SK-N-SH treated with all-trans-retinoic acid at 6 μM for 48 hours (cell line): ENCODE data around the gene ATP1A3.

Experiments used
- CSDC2 ChIP-seq: fragments of 250-450 bp; sonication (Bioruptor Pico); IDR thresholded peaks from 2 replicates; pipeline ENCODE4 v1.5.0; 2020; ENCODE audit warnings: mild to moderate bottlenecking, moderate library complexity
- RARB ChIP-seq: fragments of 250-450 bp; sonication (Bioruptor Pico); IDR thresholded peaks from 2 replicates; pipeline ENCODE4 v1.8.0; 2021; ENCODE audit warnings: mild to moderate bottlenecking, moderate library complexity
- SNAI2 ChIP-seq: fragments of 250-450 bp; sonication (Bioruptor Pico); IDR thresholded peaks from 2 replicates; pipeline ENCODE4 v1.5.0; 2020; ENCODE audit warnings: mild to moderate bottlenecking, moderate library complexity
- TCF4 ChIP-seq: fragments of 250-450 bp; sonication (Bioruptor Pico); IDR thresholded peaks from 2 replicates; pipeline ENCODE4 v1.8.0; 2021; ENCODE audit warnings: mild to moderate bottlenecking, moderate library complexity, borderline replicate concordance
- ZFP3 ChIP-seq: fragments of 250-450 bp; sonication (Bioruptor Pico); IDR thresholded peaks from 2 replicates; pipeline ENCODE4 v1.5.0; 2020; ENCODE audit warnings: mild to moderate bottlenecking, moderate library complexity
- TF ChIP-seq, protein P1 (sequence below): fragments of 250-450 bp; sonication (Bioruptor Pico); IDR thresholded peaks from 2 replicates; pipeline ENCODE4 v1.8.0; 2020; ENCODE audit warnings: mild to moderate bottlenecking, moderate library complexity, borderline replicate concordance

DNA sequence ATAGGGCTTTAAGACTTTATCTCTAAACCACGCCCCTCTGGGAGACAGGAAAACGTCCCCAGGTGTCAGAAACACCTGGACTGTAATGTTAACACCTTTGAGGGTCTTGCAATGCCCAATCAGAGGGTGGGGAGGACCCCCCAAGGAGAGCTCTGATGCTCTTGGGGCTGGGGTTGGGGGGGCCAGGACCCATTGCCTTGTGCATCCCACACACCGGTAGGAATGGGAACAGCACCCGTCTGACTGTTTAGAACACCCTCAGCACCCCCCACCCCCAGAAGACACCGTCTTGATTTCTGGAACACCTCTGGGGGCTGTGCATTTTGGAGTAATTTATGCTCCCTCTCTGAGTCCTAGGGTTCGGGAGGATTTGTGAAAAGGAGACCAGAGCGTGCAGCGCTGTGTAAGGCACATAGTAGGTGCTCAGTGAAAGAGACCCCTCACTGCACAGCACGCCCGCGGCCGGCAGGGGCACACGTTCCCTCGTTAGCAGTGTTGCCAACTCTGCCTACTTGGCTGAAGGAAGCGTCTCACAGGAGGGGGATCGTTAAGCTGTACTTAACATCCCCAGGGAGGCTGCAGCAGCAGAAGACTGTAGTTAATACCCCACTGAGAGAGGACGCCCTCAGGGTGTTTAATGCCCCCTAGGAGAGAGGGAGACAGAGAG, 63.0 kb downstream of the ATP1A3 start:
- TF ChIP-seq CSDC2 (CRISPR knock-in tag) (no peak), SNAI2 (no peak), RARB (CRISPR knock-in tag) (no peak), TCF4 (CRISPR knock-in tag) (no peak), ZFP3 (CRISPR knock-in tag) (no peak)
- TF ChIP-seq, protein P1, sequence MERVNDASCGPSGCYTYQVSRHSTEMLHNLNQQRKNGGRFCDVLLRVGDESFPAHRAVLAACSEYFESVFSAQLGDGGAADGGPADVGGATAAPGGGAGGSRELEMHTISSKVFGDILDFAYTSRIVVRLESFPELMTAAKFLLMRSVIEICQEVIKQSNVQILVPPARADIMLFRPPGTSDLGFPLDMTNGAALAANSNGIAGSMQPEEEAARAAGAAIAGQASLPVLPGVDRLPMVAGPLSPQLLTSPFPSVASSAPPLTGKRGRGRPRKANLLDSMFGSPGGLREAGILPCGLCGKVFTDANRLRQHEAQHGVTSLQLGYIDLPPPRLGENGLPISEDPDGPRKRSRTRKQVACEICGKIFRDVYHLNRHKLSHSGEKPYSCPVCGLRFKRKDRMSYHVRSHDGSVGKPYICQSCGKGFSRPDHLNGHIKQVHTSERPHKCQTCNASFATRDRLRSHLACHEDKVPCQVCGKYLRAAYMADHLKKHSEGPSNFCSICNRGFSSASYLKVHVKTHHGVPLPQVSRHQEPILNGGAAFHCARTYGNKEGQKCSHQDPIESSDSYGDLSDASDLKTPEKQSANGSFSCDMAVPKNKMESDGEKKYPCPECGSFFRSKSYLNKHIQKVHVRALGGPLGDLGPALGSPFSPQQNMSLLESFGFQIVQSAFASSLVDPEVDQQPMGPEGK (CRISPR knock-in tag) = no peak
